ENCODE results near the gene FGFR2.

FGFR2 gene

GRCh38 chr10:121465215-121465614 is 133.0 kb downstream of the FGFR2 start:
- no peak for DNase-seq (ENCODE audit: low read depth)
- H3K4me3 ChIP-seq (ENCODE audit: low read depth, low read length): no peak overlapping the region
- TF ChIP-seq CTCF (IDR thresholded peaks at IDR 0.05; ENCODE audit: control insufficient read depth, extremely low read depth, insufficient read depth): no peak

- H3K4me3 ChIP-seq (ENCODE audit: low read depth, low read length): no peak overlapping the region
- no peak for TF ChIP-seq CTCF (IDR thresholded peaks at IDR 0.05; ENCODE audit: control insufficient read depth, extremely low read depth, insufficient read depth)
- DNase-seq (ENCODE audit: low read depth): no peak
Measured at GRCh38 chr10:121464517-121464916, 133.7 kb downstream of the FGFR2 start.

GRCh38 chr10:121462955-121463354 is 135.3 kb downstream of the FGFR2 start:
- H3K4me3 ChIP-seq (ENCODE audit: low read depth, low read length): no peak overlapping the region
- DNase-seq (ENCODE audit: low read depth): no peak
- no peak for TF ChIP-seq CTCF (IDR thresholded peaks at IDR 0.05; ENCODE audit: control insufficient read depth, extremely low read depth, insufficient read depth)

GRCh38 chr10:121462281-121462680 is 136.0 kb downstream of the FGFR2 start:
- no peak overlapping the region for H3K4me3 ChIP-seq (ENCODE audit: low read depth, low read length)
- no peak for TF ChIP-seq CTCF (IDR thresholded peaks at IDR 0.05; ENCODE audit: control insufficient read depth, extremely low read depth, insufficient read depth)
- DNase-seq (ENCODE audit: low read depth): no peak

- no peak for DNase-seq (ENCODE audit: low read depth)
- no peak for TF ChIP-seq CTCF (IDR thresholded peaks at IDR 0.05; ENCODE audit: control insufficient read depth, extremely low read depth, insufficient read depth)
Measured at GRCh38 chr10:121461307-121461706, 136.9 kb downstream of the FGFR2 start.

GRCh38 chr10:121460733-121461132 is 137.5 kb downstream of the FGFR2 start:
- no peak for TF ChIP-seq CTCF (IDR thresholded peaks at IDR 0.05; ENCODE audit: control insufficient read depth, extremely low read depth, insufficient read depth)
- DNase-seq (ENCODE audit: low read depth): no peak
- H3K4me3 ChIP-seq (ENCODE audit: low read depth, low read length): no peak overlapping the region

More at GRCh38 chr10:121461307-121461706, 136.9 kb downstream of the FGFR2 start:
- no peak overlapping the region for H3K4me3 ChIP-seq (ENCODE audit: low read depth, low read length)

GRCh38 chr10:121459622-121460453 is 138.4 kb downstream of the FGFR2 start:
- no peak overlapping the region for H3K4me3 ChIP-seq (ENCODE audit: low read depth, low read length)
- no peak for DNase-seq (ENCODE audit: low read depth)
- TF ChIP-seq CTCF (IDR thresholded peaks at IDR 0.05; ENCODE audit: control insufficient read depth, extremely low read depth, insufficient read depth): no peak
